GM19452 (cell line): ENCODE data around the gene SSBP4.

Experiments used
- ATAC-seq: cut with Tn5 transposase; IDR thresholded peaks from one replicate; pipeline ENCODE4 v1.9.1; 2021; ENCODE audit not compliant: unreplicated experiment

SSBP4 gene

GRCh38 chr19:18481505-18482222 lies 62.5 kb downstream of the SSBP4 start:
- no peak for ATAC-seq

DNA sequence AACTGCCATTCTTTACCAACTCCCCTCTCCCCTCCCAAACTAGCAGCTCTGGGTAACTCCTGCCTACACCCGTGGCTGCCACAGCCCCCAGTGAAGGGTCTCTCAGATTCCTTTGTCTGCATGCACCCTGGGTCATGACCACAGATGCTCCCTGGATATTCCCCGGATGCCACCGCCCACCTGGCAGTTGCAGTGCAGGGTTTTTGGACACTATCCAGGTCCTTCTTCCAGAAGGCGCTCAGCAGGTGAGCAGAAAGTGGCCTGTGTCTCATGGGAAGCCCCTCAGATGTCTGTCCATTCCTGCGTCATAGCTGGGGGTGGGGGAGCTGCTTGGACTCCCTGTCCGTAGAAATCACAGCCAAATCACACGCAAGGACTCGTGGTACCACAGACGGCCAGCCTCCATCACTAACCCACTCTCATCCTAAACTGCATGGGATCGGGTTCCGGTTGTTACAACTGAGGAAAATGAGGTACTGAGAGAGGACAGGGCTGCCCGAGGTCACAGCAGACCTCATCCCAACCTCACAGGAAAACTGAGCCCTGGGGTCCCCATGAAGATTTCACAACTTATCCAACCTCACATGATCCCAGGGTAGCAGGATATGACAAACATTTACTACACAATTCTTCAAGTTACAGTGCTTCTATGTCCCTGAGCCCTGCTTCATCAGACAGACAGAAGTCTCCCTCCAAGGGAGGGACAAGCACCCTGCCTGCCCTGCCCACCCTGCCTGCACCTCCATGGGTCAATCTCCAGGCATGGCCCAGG lies 64.1 kb downstream of the SSBP4 start:
- no peak for ATAC-seq
